ENCODE data around the gene PRPF19.

GRCh38 chr11:60921259-60921658 is 14.9 kb upstream of the PRPF19 start:
- no peak for TF ChIP-seq CTCF (IDR thresholded peaks at IDR 0.05)
- TF ChIP-seq EZH2 (IDR thresholded peaks at IDR 0.05), result no peak
- no peak for TF ChIP-seq EZH2phosphoT487 (IDR thresholded peaks at IDR 0.05)

Measured in neural progenitor cell (in vitro differentiated cells).